Measurements from ENCODE around the gene ADH1C.
"Not testable (repeated sequence)": the region's sequence is repeated elsewhere in the genome, so short reads cannot be mapped to it uniquely, and the experiment has no call there.

ADH1C gene

GRCh38 chr4:99352602-99353537 lies at the start of gene ADH1C:
Gene ADH1C (minus strand): TSS chr4:99352746. CDS start chr4:99352675, 71 bp downstream.
- DNase-seq = no peak

GRCh38 chr4:99400831-99401230 lies 48.3 kb upstream of the ADH1C start:
- DNase-seq = no peak

- no peak for DNase-seq
Observed at GRCh38 chr4:99399017-99399416, 46.5 kb upstream of the ADH1C start.

GRCh38 chr4:99395595-99396364 lies 43.2 kb upstream of the ADH1C start:
- DNase-seq = no peak

- DNase-seq = no peak
Observed at GRCh38 chr4:99394896-99395295, 42.4 kb upstream of the ADH1C start.

GRCh38 chr4:99390055-99390454 lies 37.5 kb upstream of the ADH1C start:
- no peak for DNase-seq

GRCh38 chr4:99389606-99390005 lies 37.1 kb upstream of the ADH1C start:
- DNase-seq = no peak

GRCh38 chr4:99383833-99384392 lies 31.4 kb upstream of the ADH1C start:
- DNase-seq = no peak

GRCh38 chr4:99383399-99383798 lies 30.9 kb upstream of the ADH1C start:
- no peak for DNase-seq

GRCh38 chr4:99382745-99383360 lies 30.3 kb upstream of the ADH1C start:
- no peak for DNase-seq

GRCh38 chr4:99381588-99382175 lies 29.1 kb upstream of the ADH1C start:
- no peak for DNase-seq

GRCh38 chr4:99379571-99379970 lies 27.0 kb upstream of the ADH1C start:
- DNase-seq = no peak

GRCh38 chr4:99378876-99379275 lies 26.3 kb upstream of the ADH1C start:
- DNase-seq = no peak

- DNase-seq = not testable (repeated sequence)
Observed at GRCh38 chr4:99377341-99377740, 24.8 kb upstream of the ADH1C start.

- DNase-seq = not testable (repeated sequence)
Observed at GRCh38 chr4:99372464-99372863, 19.9 kb upstream of the ADH1C start.

GRCh38 chr4:99367817-99368216 lies 15.3 kb upstream of the ADH1C start:
- not testable (repeated sequence) for DNase-seq

- no peak for DNase-seq
Observed at GRCh38 chr4:99366491-99366890, 13.9 kb upstream of the ADH1C start.

GRCh38 chr4:99362768-99363167 lies 10.2 kb upstream of the ADH1C start:
- DNase-seq = no peak

GRCh38 chr4:99361899-99362275 lies 9.3 kb upstream of the ADH1C start:
- DNase-seq = no peak

- DNase-seq = no peak
Observed at GRCh38 chr4:99361268-99361898, 8.8 kb upstream of the ADH1C start.

GRCh38 chr4:99359480-99360204 lies 7.1 kb upstream of the ADH1C start:
- no peak for DNase-seq

GRCh38 chr4:99357948-99358347 lies 5.4 kb upstream of the ADH1C start:
- no peak for DNase-seq
